GM15510 (cell line): ENCODE data around the gene EMP1.

Experiments used
- POLR2A ChIP-seq: IDR thresholded peaks from 3 replicates; pipeline ENCODE4 v1.6.1; 2011; ENCODE audit warnings: borderline replicate concordance; ENCODE audit not compliant: insufficient read length; ENCODE audit errors: extremely low read depth

Gene EMP1

GRCh38 chr12:13243516-13244070 is 47.1 kb downstream of the EMP1 start:
- no peak for TF ChIP-seq POLR2A

- no peak for TF ChIP-seq POLR2A
Observed at GRCh38 chr12:13247596-13247995, 51.1 kb downstream of the EMP1 start.

- no peak for TF ChIP-seq POLR2A
Observed at GRCh38 chr12:13248964-13249363, 52.4 kb downstream of the EMP1 start.

- no peak for TF ChIP-seq POLR2A
Observed at GRCh38 chr12:13250416-13250815, 53.9 kb downstream of the EMP1 start.

- no peak for TF ChIP-seq POLR2A
Observed at GRCh38 chr12:13251521-13251920, 55.0 kb downstream of the EMP1 start.

GRCh38 chr12:13252024-13252423 is 55.5 kb downstream of the EMP1 start:
- no peak for TF ChIP-seq POLR2A

DNA sequence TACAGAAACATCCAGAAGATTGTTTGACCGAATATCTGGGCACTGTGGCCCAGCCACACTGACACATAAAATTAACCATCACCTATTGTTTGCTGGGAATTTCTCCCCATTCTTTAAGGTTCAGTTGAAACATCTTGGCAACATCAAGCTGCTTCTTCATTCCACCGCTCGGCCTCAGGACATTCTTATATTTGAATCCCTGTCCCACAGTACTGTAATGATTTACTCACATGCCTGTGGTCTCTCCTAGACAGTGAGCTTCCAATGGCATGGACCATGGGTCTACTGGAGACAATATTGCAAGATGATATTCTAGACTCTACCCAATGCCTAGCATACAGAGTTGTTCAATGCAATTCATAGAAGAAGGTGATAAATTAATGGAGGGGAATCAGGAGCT is 56.1 kb downstream of the EMP1 start:
- no peak for TF ChIP-seq POLR2A

GRCh38 chr12:13253966-13254760 is 57.6 kb downstream of the EMP1 start:
- no peak for TF ChIP-seq POLR2A

GRCh38 chr12:13255792-13256691 is 59.5 kb downstream of the EMP1 start:
- no peak for TF ChIP-seq POLR2A

DNA sequence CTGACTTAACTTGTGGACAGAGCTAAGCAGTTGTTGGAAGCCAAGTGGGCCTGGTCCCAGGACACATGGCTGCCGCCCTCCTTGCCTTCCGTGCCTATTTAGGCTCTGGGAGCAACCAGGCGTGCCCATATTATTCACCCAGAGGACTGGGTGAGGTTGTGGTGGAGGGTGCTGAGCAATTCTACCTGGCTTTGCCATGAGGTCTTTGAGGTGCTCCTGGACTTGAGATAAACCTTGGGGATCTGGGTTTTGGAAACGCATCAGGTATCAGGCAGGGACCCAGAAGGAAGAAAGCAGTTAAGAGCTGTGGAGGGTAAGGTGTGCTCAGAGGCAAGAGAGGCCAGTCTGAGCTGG is 60.1 kb downstream of the EMP1 start:
- TF ChIP-seq POLR2A = no peak

GRCh38 chr12:13257356-13257875 is 60.9 kb downstream of the EMP1 start:
- no peak for TF ChIP-seq POLR2A

GRCh38 chr12:13258197-13258596 is 61.7 kb downstream of the EMP1 start:
- no peak for TF ChIP-seq POLR2A

DNA sequence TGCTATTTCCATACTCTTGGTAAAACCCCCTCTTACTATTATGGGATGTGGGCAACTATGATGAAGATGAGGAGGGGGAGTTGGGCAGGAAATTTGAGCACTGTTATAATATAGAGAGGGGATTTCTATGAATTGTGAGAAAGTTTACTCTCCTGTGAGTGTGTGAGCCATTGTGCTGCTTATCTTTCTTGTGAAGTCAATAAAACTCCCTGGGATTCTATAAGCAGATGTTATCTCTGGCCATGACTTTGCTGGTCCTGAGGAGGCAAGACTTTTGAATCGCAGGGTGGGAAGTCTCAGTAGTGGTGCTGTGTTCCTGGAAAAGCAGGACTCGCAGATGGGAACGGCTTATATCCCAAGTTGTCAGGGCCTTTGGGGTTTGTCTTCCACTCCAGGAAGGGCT is 62.2 kb downstream of the EMP1 start:
- TF ChIP-seq POLR2A = no peak

DNA sequence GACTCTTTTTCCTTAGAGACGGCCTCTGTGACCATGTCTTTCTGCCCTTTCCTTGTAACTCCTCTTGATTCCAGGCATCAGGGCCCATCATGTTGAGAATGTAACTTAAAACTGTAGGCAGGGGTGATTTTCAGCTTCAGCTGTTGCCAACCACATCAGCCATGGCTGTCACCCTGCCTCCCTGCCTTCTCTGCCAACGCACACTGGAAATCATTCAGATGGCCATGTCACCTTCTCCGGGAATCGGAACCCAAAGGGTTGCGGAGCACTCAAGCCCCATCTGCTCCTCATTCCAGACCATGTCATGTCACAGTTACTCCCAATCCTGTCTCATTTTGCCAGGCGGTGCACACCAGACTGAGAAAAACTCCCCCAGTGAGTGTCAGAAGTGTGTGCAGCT is 72.1 kb downstream of the EMP1 start:
- TF ChIP-seq POLR2A = no peak
